ENCODE data around the gene CDC42BPB.

CDC42BPB gene

GRCh38 chr14:103016594-103016993 lies 40.8 kb downstream of the CDC42BPB start:
- no peaks in the 10 kb centered on the region for H3K36me3 ChIP-seq (ENCODE audit: control insufficient read depth, low read depth, low read length)
- no peak overlapping the region for H3K9ac ChIP-seq (ENCODE audit: low read length)
- no peaks in the 10 kb centered on the region for H3K27me3 ChIP-seq (ENCODE audit: control insufficient read depth, insufficient read depth, low read length)
- H3K4me1 ChIP-seq (ENCODE audit: control insufficient read depth, low read depth, low read length), result peaks cover 16% of the 10 kb centered on the region
- no peak overlapping the region for H3K27ac ChIP-seq (ENCODE audit: low read length)
- H3K4me3 ChIP-seq (ENCODE audit: low read length), result no peak overlapping the region
- no peaks in the 10 kb centered on the region for H3K9me3 ChIP-seq (ENCODE audit: control insufficient read depth, low read depth, low read length)

GRCh38 chr14:103016071-103016470 lies 41.3 kb downstream of the CDC42BPB start:
- Histone ChIP-seq H3K4me1 (ENCODE audit: control insufficient read depth, low read depth, low read length) (peaks cover 15% of the 10 kb centered on the region), H3K4me3 (ENCODE audit: low read length) (no peak overlapping the region), H3K27me3 (ENCODE audit: control insufficient read depth, insufficient read depth, low read length) (no peaks in the 10 kb centered on the region), H3K9me3 (ENCODE audit: control insufficient read depth, low read depth, low read length) (no peaks in the 10 kb centered on the region), H3K27ac (ENCODE audit: low read length) (no peak overlapping the region), H3K9ac (ENCODE audit: low read length) (no peak overlapping the region), H3K36me3 (ENCODE audit: control insufficient read depth, low read depth, low read length) (no peaks in the 10 kb centered on the region)

GRCh38 chr14:103015426-103015825 lies 41.9 kb downstream of the CDC42BPB start:
- Histone ChIP-seq H3K36me3 (ENCODE audit: control insufficient read depth, low read depth, low read length) (no peaks in the 10 kb centered on the region), H3K27me3 (ENCODE audit: control insufficient read depth, insufficient read depth, low read length) (no peaks in the 10 kb centered on the region), H3K4me3 (ENCODE audit: low read length) (no peak overlapping the region), H3K4me1 (ENCODE audit: control insufficient read depth, low read depth, low read length) (peaks cover 15% of the 10 kb centered on the region), H3K27ac (ENCODE audit: low read length) (no peak overlapping the region), H3K9me3 (ENCODE audit: control insufficient read depth, low read depth, low read length) (no peaks in the 10 kb centered on the region), H3K9ac (ENCODE audit: low read length) (no peak overlapping the region)

- no peak overlapping the region for H3K27ac ChIP-seq (ENCODE audit: low read length)
Observed at GRCh38 chr14:103014466-103015228, 42.7 kb downstream of the CDC42BPB start.

GRCh38 chr14:103013028-103013427 lies 44.3 kb downstream of the CDC42BPB start:
- Histone ChIP-seq H3K4me1 (ENCODE audit: control insufficient read depth, low read depth, low read length) (peaks cover 9% of the 10 kb centered on the region), H3K36me3 (ENCODE audit: control insufficient read depth, low read depth, low read length) (peaks cover 4% of the 10 kb centered on the region), H3K27ac (ENCODE audit: low read length) (no peak overlapping the region)

More at GRCh38 chr14:103014466-103015228, 42.7 kb downstream of the CDC42BPB start:
- Histone ChIP-seq H3K9ac (ENCODE audit: low read length) (no peak overlapping the region), H3K4me1 (ENCODE audit: control insufficient read depth, low read depth, low read length) (peaks cover 15% of the 10 kb centered on the region), H3K4me3 (ENCODE audit: low read length) (no peak overlapping the region), H3K36me3 (ENCODE audit: control insufficient read depth, low read depth, low read length) (no peaks in the 10 kb centered on the region), H3K9me3 (ENCODE audit: control insufficient read depth, low read depth, low read length) (no peaks in the 10 kb centered on the region), H3K27me3 (ENCODE audit: control insufficient read depth, insufficient read depth, low read length) (no peaks in the 10 kb centered on the region)

GRCh38 chr14:103009559-103009958 lies 47.8 kb downstream of the CDC42BPB start:
- Histone ChIP-seq H3K4me3 (ENCODE audit: low read length) (no peak overlapping the region), H3K27me3 (ENCODE audit: control insufficient read depth, insufficient read depth, low read length) (no peaks in the 10 kb centered on the region), H3K27ac (ENCODE audit: low read length) (no peak overlapping the region), H3K4me1 (ENCODE audit: control insufficient read depth, low read depth, low read length) (peaks cover 4% of the 10 kb centered on the region), H3K9me3 (ENCODE audit: control insufficient read depth, low read depth, low read length) (no peaks in the 10 kb centered on the region), H3K36me3 (ENCODE audit: control insufficient read depth, low read depth, low read length) (peaks cover 4% of the 10 kb centered on the region), H3K9ac (ENCODE audit: low read length) (no peak overlapping the region)

More at GRCh38 chr14:103013028-103013427, 44.3 kb downstream of the CDC42BPB start:
- Histone ChIP-seq H3K9ac (ENCODE audit: low read length) (no peak overlapping the region), H3K27me3 (ENCODE audit: control insufficient read depth, insufficient read depth, low read length) (no peaks in the 10 kb centered on the region), H3K9me3 (ENCODE audit: control insufficient read depth, low read depth, low read length) (no peaks in the 10 kb centered on the region), H3K4me3 (ENCODE audit: low read length) (no peak overlapping the region)

- peaks cover 4% of the 10 kb centered on the region for H3K36me3 ChIP-seq (ENCODE audit: control insufficient read depth, low read depth, low read length)
- H3K27ac ChIP-seq (ENCODE audit: low read length), result no peak overlapping the region
- H3K9ac ChIP-seq (ENCODE audit: low read length), result no peak overlapping the region
- no peaks in the 10 kb centered on the region for H3K4me1 ChIP-seq (ENCODE audit: control insufficient read depth, low read depth, low read length)
- no peaks in the 10 kb centered on the region for H3K9me3 ChIP-seq (ENCODE audit: control insufficient read depth, low read depth, low read length)
- H3K4me3 ChIP-seq (ENCODE audit: low read length), result no peak overlapping the region
- H3K27me3 ChIP-seq (ENCODE audit: control insufficient read depth, insufficient read depth, low read length), result no peaks in the 10 kb centered on the region
Observed at GRCh38 chr14:103008768-103009357, 48.5 kb downstream of the CDC42BPB start.

- Histone ChIP-seq H3K36me3 (ENCODE audit: control insufficient read depth, low read depth, low read length) (peaks cover 4% of the 10 kb centered on the region), H3K9ac (ENCODE audit: low read length) (no peak overlapping the region), H3K4me3 (ENCODE audit: low read length) (no peak overlapping the region), H3K9me3 (ENCODE audit: control insufficient read depth, low read depth, low read length) (no peaks in the 10 kb centered on the region), H3K27me3 (ENCODE audit: control insufficient read depth, insufficient read depth, low read length) (no peaks in the 10 kb centered on the region), H3K4me1 (ENCODE audit: control insufficient read depth, low read depth, low read length) (no peaks in the 10 kb centered on the region), H3K27ac (ENCODE audit: low read length) (no peak overlapping the region)
Observed at GRCh38 chr14:103008126-103008525, 49.2 kb downstream of the CDC42BPB start.

- H3K9me3 ChIP-seq (ENCODE audit: control insufficient read depth, low read depth, low read length), result no peaks in the 10 kb centered on the region
- peaks cover 8% of the 10 kb centered on the region for H3K36me3 ChIP-seq (ENCODE audit: control insufficient read depth, low read depth, low read length)
- H3K4me3 ChIP-seq (ENCODE audit: low read length), result no peak overlapping the region
- no peaks in the 10 kb centered on the region for H3K27me3 ChIP-seq (ENCODE audit: control insufficient read depth, insufficient read depth, low read length)
- no peak overlapping the region for H3K9ac ChIP-seq (ENCODE audit: low read length)
- no peak overlapping the region for H3K27ac ChIP-seq (ENCODE audit: low read length)
- H3K4me1 ChIP-seq (ENCODE audit: control insufficient read depth, low read depth, low read length), result no peaks in the 10 kb centered on the region
Observed at GRCh38 chr14:103007555-103007954, 49.8 kb downstream of the CDC42BPB start.

- no peak overlapping the region for H3K27ac ChIP-seq (ENCODE audit: low read length)
- no peaks in the 10 kb centered on the region for H3K27me3 ChIP-seq (ENCODE audit: control insufficient read depth, insufficient read depth, low read length)
- H3K36me3 ChIP-seq (ENCODE audit: control insufficient read depth, low read depth, low read length), result peaks cover 12% of the 10 kb centered on the region
- no peaks in the 10 kb centered on the region for H3K9me3 ChIP-seq (ENCODE audit: control insufficient read depth, low read depth, low read length)
- H3K4me3 ChIP-seq (ENCODE audit: low read length), result no peak overlapping the region
- no peaks in the 10 kb centered on the region for H3K4me1 ChIP-seq (ENCODE audit: control insufficient read depth, low read depth, low read length)
- H3K9ac ChIP-seq (ENCODE audit: low read length), result no peak overlapping the region
Observed at GRCh38 chr14:103006991-103007520, 50.3 kb downstream of the CDC42BPB start.

GRCh38 chr14:103006106-103006505 lies 51.2 kb downstream of the CDC42BPB start:
- Histone ChIP-seq H3K9me3 (ENCODE audit: control insufficient read depth, low read depth, low read length) (no peaks in the 10 kb centered on the region), H3K36me3 (ENCODE audit: control insufficient read depth, low read depth, low read length) (peaks cover 12% of the 10 kb centered on the region), H3K4me3 (ENCODE audit: low read length) (no peak overlapping the region), H3K27ac (ENCODE audit: low read length) (no peak overlapping the region), H3K4me1 (ENCODE audit: control insufficient read depth, low read depth, low read length) (no peaks in the 10 kb centered on the region), H3K9ac (ENCODE audit: low read length) (no peak overlapping the region), H3K27me3 (ENCODE audit: control insufficient read depth, insufficient read depth, low read length) (no peaks in the 10 kb centered on the region)
